Measurements from ENCODE around the gene HS2ST1.
"Not testable (repeated sequence)": the region's sequence is repeated elsewhere in the genome, so short reads cannot be mapped to it uniquely, and the experiment has no call there.

Gene HS2ST1

GRCh38 chr1:86914601-86914997 lies at the start of gene HS2ST1:
Gene HS2ST1, plus strand, starts transcription at chr1:86914635.
- DNase-seq (ENCODE audit: low read depth in 2 of 2), result no peak

GRCh38 chr1:86865973-86866637 lies 48.3 kb upstream of the HS2ST1 start:
- DNase-seq (ENCODE audit: low read depth in 2 of 2), result no peak

GRCh38 chr1:86866665-86867064 lies 47.8 kb upstream of the HS2ST1 start:
- no peak for DNase-seq (ENCODE audit: low read depth in 2 of 2)

- DNase-seq (ENCODE audit: low read depth in 2 of 2), result not testable (repeated sequence)
Observed at GRCh38 chr1:86867278-86867677, 47.2 kb upstream of the HS2ST1 start.

DNA sequence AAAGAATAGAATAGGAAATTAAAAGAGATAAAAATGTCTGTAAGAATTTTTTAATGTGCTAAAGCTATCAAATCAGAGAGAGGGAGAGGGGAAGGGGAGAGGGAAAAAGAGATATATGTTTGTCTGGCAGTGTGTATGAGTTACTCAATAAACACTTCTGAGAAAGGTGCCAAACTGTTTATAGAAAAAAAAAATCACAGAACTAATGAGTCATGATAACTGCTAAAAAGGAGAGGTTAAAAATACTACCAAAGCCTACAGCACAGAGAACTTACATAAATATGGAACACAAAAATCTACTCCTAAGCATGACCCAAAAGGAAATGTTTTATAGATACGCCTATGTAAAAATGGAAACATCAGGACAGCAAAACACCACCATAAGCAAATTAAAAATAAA lies 46.0 kb upstream of the HS2ST1 start:
- no peak for DNase-seq (ENCODE audit: low read depth in 2 of 2)

GRCh38 chr1:86871001-86871400 lies 43.4 kb upstream of the HS2ST1 start:
- no peak for DNase-seq (ENCODE audit: low read depth in 2 of 2)

DNA sequence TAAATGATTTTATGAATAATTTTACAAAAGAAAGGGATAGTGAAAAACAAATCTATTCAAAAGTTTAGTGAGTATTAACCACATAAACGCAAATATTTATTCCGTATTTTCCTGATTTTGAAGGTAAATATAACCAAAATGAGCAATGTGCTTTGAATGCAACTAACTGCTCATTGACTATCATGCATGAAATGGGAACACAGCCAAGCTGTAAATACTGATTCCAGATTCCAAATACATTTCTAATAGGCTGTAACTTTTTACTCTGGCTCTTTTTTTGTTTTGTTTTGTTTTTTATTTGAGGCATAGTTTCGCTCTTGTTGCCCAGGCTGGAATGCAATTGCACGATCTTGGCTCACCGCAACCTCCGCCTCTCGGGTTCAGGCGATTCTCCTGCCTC lies 42.3 kb upstream of the HS2ST1 start:
- no peak for DNase-seq (ENCODE audit: low read depth in 2 of 2)

DNA sequence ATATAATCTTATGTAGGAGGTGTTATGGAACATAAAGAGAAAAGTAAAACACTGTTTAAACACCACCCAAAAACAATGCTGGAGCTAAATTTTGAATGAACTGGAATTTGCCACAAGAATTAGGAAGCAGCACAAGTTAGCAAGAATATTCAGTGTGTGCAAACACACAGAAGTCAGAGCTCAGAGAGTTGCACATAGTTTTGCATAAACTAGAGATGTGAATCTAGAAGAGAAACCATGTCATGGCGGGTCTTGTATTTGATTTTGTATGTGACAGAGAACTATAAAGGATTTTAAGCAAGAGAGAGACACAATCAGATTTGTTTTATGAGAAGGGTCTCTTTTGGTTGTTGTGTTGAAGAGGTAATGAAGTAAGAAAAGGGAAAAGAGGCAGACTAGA lies 38.7 kb upstream of the HS2ST1 start:
- no peak for DNase-seq (ENCODE audit: low read depth in 2 of 2)

GRCh38 chr1:86887479-86888162 lies 26.8 kb upstream of the HS2ST1 start:
- no peak for DNase-seq (ENCODE audit: low read depth in 2 of 2)

- DNase-seq (ENCODE audit: low read depth in 2 of 2), result no peak
Observed at GRCh38 chr1:86888327-86888726, 26.1 kb upstream of the HS2ST1 start.

DNA sequence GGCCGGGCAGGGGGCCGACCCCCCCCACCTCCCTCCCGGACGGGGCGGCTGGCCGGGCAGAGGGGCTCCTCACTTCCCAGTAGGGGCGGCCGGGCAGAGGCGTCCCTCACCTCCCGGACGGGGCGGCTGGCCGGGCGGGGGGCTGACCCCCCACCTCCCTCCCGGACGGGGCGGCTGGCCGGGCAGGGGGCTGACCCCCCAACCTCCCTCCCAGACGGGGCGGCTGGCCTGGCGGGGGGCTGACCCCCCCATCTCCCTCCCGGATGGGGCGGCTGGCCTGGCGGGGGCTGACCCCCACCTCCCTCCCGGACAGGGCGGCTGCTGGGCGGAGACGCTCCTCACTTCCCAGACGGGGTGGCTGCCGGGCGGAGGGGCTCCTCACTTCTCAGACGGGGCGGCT lies 15.0 kb upstream of the HS2ST1 start:
- not testable (repeated sequence) for DNase-seq (ENCODE audit: low read depth in 2 of 2)

DNA sequence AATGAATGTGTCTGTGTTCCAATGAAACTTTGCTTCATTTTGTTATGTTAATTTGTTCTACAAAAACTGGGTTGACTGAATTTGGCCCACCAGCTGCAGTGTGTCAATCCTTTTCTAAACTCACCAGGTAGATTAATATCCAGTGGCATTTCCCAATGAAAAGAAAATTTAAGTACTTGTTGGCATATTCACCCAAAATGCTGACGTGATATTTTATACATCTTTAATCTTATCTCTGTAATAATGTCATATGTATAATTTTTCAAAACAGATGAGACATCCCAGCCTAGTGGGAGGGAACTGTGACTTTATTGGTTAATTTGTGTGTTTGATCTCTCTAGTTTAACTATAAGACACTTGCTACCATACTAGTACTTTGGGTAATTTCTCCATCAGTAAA lies 8.6 kb upstream of the HS2ST1 start:
- no peak for DNase-seq (ENCODE audit: low read depth in 2 of 2)

- no peak for DNase-seq (ENCODE audit: low read depth in 2 of 2)
Observed at GRCh38 chr1:86906419-86906818, 8.0 kb upstream of the HS2ST1 start.

GRCh38 chr1:86912281-86912900 lies 2.0 kb upstream of the HS2ST1 start:
- DNase-seq (ENCODE audit: low read depth in 2 of 2), result no peak

DNA sequence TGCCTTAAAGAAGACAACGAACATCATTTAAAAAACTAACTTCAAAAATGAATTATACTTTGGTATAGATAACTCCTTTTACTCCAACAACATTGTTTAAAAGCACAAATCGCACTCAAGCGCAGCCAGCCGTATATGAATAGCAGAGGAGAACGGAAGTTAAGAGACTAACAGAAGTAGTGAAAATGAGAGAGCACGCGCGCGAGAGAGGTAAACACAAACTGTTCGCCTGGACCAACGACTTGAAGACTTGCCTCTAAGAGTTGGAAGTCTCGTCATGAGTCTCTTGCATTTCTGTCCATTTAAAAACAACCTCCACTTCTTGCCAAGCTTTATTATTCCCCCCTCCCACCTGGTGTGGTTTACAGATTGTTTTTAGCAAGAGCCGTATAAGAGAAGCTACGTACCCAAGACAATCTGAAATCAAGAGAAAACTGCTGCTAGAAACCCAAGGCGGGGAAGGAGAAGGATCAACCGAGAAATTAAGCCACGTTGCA lies 988 bp upstream of the HS2ST1 start:
- DNase-seq (ENCODE audit: low read depth in 2 of 2), result peak in 1 of 2 donors; percentile 6

- peak; percentile 97 to 99 for DNase-seq (ENCODE audit: low read depth in 2 of 2)
Observed at GRCh38 chr1:86913896-86914600, 387 bp upstream of the HS2ST1 start, which contains the start of gene SELENOF. Gene SELENOF, minus strand, starts transcription at chr1:86914126. Its CDS starts 15 bp downstream, at chr1:86914111.

- peak; percentile 5 to 13 for DNase-seq (ENCODE audit: low read depth in 2 of 2)
Observed at GRCh38 chr1:86914998-86915736, 732 bp downstream of the HS2ST1 start.

DNA sequence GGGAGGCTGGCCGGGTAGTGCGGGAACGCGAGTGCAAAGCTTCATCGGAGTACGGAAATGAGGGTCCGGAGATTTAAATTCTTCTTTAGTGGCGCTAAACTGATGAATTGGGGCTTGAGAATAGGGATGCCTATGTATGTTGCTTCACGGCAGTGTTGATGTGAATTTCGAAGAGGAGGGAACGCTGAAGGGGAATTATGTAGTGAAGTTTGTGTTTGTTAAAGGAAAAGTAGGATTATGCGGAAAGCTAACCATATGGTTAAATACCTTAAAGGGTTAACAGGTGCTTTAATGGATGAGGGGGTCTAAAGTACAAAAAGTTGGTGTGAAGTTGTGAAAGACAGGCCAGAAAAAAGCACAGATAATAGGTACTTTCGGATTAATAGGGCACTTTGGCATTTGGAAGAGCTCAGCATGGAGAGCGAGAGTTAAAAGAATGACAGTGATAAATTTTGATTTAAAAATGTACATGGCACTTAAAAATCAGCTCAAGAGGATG lies 1.4 kb downstream of the HS2ST1 start:
- no peak for DNase-seq (ENCODE audit: low read depth in 2 of 2)

GRCh38 chr1:86916752-86917151 lies 2.3 kb downstream of the HS2ST1 start:
- no peak for DNase-seq (ENCODE audit: low read depth in 2 of 2)

DNA sequence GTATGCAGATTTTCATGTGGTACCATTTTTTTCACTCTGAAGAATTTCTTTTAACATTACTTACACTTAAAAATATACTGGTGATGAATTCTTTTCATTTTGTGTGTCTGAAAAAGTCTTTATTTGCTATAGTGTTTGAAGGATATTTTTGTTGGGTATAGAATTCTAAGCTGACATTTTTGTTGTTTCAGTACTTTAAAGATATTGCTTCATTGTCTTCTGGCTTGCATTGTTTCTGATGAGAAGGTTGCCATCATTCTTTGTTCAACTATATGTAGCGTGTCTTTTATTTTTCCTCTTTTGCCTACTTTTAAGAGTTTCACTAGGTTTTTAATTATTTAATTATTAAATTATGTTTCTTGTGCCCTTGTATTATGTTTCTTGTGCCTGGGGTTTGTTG lies 8.0 kb downstream of the HS2ST1 start:
- no peak for DNase-seq (ENCODE audit: low read depth in 2 of 2)

DNA sequence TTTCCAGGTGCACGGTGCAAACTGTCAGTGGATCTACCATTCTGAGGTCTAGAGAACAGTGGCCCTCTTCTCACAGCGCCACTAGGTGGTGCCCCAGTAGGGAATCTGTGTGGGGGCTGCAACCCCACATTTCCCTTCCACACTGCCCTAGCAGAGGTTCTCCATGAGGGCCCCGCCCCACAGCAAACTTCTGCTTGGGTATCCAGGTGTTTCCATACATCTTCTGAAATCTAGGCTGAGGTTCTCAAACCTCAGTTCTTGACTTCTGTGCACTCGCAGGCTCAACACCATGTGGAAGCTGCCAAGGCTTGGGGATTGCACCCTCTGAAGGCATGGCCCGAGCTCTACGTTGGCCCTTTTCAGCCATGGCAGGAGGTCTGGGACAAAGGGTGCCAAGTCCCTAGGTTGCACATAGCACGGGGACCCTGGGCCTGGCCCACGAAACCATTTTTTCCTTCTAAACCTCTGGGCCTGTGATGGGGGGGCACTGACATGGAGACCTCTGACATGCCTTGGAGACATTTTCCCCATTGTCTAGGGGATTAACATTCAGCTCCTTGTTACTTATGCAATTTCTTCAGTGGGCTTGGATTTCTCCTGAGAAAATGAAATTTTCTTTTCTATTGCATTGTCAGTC lies 10.0 kb downstream of the HS2ST1 start:
- DNase-seq (ENCODE audit: low read depth in 2 of 2), result no peak
